ENCODE results near the gene VSIG8.

Gene VSIG8

GRCh38 chr1:159883134-159883533 is 20.7 kb upstream of the VSIG8 start:
- DNase-seq (ENCODE audit: low read depth in 2 of 2) = no peak

GRCh38 chr1:159882527-159882862 is 20.0 kb upstream of the VSIG8 start:
- no peak for DNase-seq (ENCODE audit: low read depth in 2 of 2)

GRCh38 chr1:159881622-159882526 is 19.4 kb upstream of the VSIG8 start:
- DNase-seq (ENCODE audit: low read depth in 2 of 2) = peak in 1 of 2 donors; percentile 7

- DNase-seq (ENCODE audit: low read depth in 2 of 2) = no peak
These were observed 18.0 kb upstream of the VSIG8 start for GRCh38 chr1:159880430-159880829.

- no peak for DNase-seq (ENCODE audit: low read depth in 2 of 2)
These were observed 17.5 kb upstream of the VSIG8 start for GRCh38 chr1:159879977-159880376.

GRCh38 chr1:159879136-159879535 is 16.7 kb upstream of the VSIG8 start:
- DNase-seq (ENCODE audit: low read depth in 2 of 2) = no peak

GRCh38 chr1:159877695-159878444 is 15.4 kb upstream of the VSIG8 start:
- no peak for DNase-seq (ENCODE audit: low read depth in 2 of 2)

GRCh38 chr1:159873530-159874143 is 11.2 kb upstream of the VSIG8 start:
- no peak for DNase-seq (ENCODE audit: low read depth in 2 of 2)

- no peak for DNase-seq (ENCODE audit: low read depth in 2 of 2)
These were observed 10.4 kb upstream of the VSIG8 start for GRCh38 chr1:159872891-159873290.

GRCh38 chr1:159870704-159871103 is 8.2 kb upstream of the VSIG8 start:
- no peak for DNase-seq (ENCODE audit: low read depth in 2 of 2)

- DNase-seq (ENCODE audit: low read depth in 2 of 2) = no peak
These were observed 7.2 kb upstream of the VSIG8 start for GRCh38 chr1:159869607-159870006.

GRCh38 chr1:159869173-159869572 is 6.7 kb upstream of the VSIG8 start:
- DNase-seq (ENCODE audit: low read depth in 2 of 2) = peak in 1 of 2 donors; percentile 10

GRCh38 chr1:159868766-159869165 is 6.3 kb upstream of the VSIG8 start:
- no peak for DNase-seq (ENCODE audit: low read depth in 2 of 2)

- DNase-seq (ENCODE audit: low read depth in 2 of 2) = no peak
These were observed 5.2 kb upstream of the VSIG8 start for GRCh38 chr1:159867664-159868026.

GRCh38 chr1:159866905-159867663 is 4.6 kb upstream of the VSIG8 start:
- DNase-seq (ENCODE audit: low read depth in 2 of 2) = no peak

GRCh38 chr1:159866066-159866465 is 3.6 kb upstream of the VSIG8 start:
- no peak for DNase-seq (ENCODE audit: low read depth in 2 of 2)

GRCh38 chr1:159864262-159864661 is 1.8 kb upstream of the VSIG8 start:
- no peak for DNase-seq (ENCODE audit: low read depth in 2 of 2)

- DNase-seq (ENCODE audit: low read depth in 2 of 2) = no peak
These were observed 426 bp downstream of the VSIG8 start for GRCh38 chr1:159862031-159862430.

- no peak for DNase-seq (ENCODE audit: low read depth in 2 of 2)
These were observed 1.2 kb downstream of the VSIG8 start for GRCh38 chr1:159861218-159861617.

GRCh38 chr1:159860456-159860855 is 2.0 kb downstream of the VSIG8 start:
- no peak for DNase-seq (ENCODE audit: low read depth in 2 of 2)

- no peak for DNase-seq (ENCODE audit: low read depth in 2 of 2)
These were observed 2.6 kb downstream of the VSIG8 start for GRCh38 chr1:159859767-159860322.

GRCh38 chr1:159857889-159858288 is 4.6 kb downstream of the VSIG8 start:
- no peak for DNase-seq (ENCODE audit: low read depth in 2 of 2)

Measured in stimulated activated CD4-positive, alpha-beta T cell treated with anti-CD3 and anti-CD28 coated beads, Interleukin-4, amount 100 ng/mL, for 48 hours (primary cell).